ENCODE measurements around the gene MTOR. TPM values are rescaled to one million over a fixed set of nuclear protein-coding genes. Genes with fewer than 3 reads are reported as not detected.
"Not testable (repeated sequence)": the region's sequence is repeated elsewhere in the genome, so short reads cannot be mapped to it uniquely, and the experiment has no call there.

MTOR gene
- 26.5 TPM for total RNA-seq
- polyA plus RNA-seq = 21.0 TPM

- DNase-seq (ENCODE audit: extremely low spot score) = peak; percentile 100
- H3K36me3 ChIP-seq (ENCODE audit: insufficient read depth) = no peaks in the 10 kb centered on the region
- no peak within 1 kb of the TSS for H3K27ac ChIP-seq (ENCODE audit: low read depth)
- WGBS = under 1% methylated on average over 60 of the region's 60 CpGs
- H3K4me3 ChIP-seq (ENCODE audit: low read depth, low read length) = peak within 1 kb of the TSS; percentile 86
- H3K4me1 ChIP-seq (ENCODE audit: insufficient read depth) = peaks cover 2% of the 10 kb centered on the region
These were observed at the start of gene MTOR for GRCh38 chr1:11262171-11263049. MTOR (minus strand) TSS chr1:11262551; CDS start chr1:11259409, 3,142 bp downstream.

- 89% methylated on average over 7 of the region's 7 CpGs for WGBS
These were observed 47.0 kb upstream of the MTOR start for GRCh38 chr1:11309385-11309784.

DNA sequence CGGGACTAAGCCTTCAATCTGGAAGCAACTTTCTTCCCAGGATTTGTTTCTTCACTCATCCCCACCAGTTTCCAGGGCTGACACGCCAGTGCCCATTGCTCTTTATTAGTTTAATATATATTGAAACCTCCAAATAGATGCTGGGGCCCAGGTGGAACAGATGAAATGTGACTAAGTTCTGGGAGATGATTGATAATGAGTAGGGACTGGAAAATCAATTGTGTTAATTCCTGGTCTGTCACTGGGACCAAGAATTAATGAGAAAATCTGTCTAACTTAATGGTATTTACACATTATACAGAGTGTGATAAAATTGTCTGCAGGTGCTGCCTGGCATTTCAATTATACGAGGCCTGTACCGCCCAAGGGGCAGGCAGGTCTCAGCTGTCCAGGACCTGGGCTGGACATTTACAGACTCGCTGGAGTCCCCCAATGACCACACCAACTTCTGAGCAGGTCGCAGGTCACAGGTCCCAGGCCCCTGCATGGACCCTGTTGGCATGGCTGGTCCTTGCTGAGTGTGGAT lies 46.4 kb upstream of the MTOR start:
- Histone ChIP-seq H3K4me1 (ENCODE audit: insufficient read depth) (no peaks in the 10 kb centered on the region), H3K27ac (ENCODE audit: low read depth) (no peak overlapping the region), H3K4me3 (ENCODE audit: low read depth, low read length) (no peak overlapping the region), H3K36me3 (ENCODE audit: insufficient read depth) (no peaks in the 10 kb centered on the region)
- DNase-seq (ENCODE audit: extremely low spot score) = no peak
- WGBS = 86% methylated on average over 6 of the region's 6 CpGs

More at GRCh38 chr1:11309385-11309784, 47.0 kb upstream of the MTOR start:
- no peak for DNase-seq (ENCODE audit: extremely low spot score)
- H3K4me1 ChIP-seq (ENCODE audit: insufficient read depth) = no peaks in the 10 kb centered on the region
- H3K36me3 ChIP-seq (ENCODE audit: insufficient read depth) = no peaks in the 10 kb centered on the region
- H3K27ac ChIP-seq (ENCODE audit: low read depth) = no peak overlapping the region
- no peak overlapping the region for H3K4me3 ChIP-seq (ENCODE audit: low read depth, low read length)

DNA sequence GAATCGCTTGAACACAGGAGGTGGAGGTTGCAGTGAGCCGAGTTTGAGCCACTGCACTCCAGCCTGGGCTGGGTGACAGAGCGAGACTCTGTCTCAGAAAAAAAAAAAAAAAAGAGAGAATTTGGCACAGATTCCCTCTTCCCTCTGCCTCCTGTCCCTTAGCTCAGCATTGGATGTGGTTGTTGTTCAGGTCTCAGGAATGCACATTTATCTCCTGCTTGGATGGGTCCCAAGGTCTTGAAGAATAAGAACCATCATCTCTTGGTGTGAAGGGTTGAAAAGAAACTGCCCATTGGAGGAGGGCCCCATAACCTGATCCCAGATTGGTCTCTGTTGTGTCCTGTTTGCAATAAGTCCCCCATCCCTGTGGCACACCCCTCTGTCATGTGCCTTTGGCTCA lies 45.5 kb upstream of the MTOR start:
- WGBS = 75% methylated on average over 3 of the region's 3 CpGs
- no peaks in the 10 kb centered on the region for H3K36me3 ChIP-seq (ENCODE audit: insufficient read depth)
- DNase-seq (ENCODE audit: extremely low spot score) = no peak
- no peaks in the 10 kb centered on the region for H3K4me1 ChIP-seq (ENCODE audit: insufficient read depth)
- no peak overlapping the region for H3K27ac ChIP-seq (ENCODE audit: low read depth)
- H3K4me3 ChIP-seq (ENCODE audit: low read depth, low read length) = no peak overlapping the region

- not testable (repeated sequence) for H3K4me3 ChIP-seq (ENCODE audit: low read depth, low read length); DNase-seq (ENCODE audit: extremely low spot score); H3K4me1 ChIP-seq (ENCODE audit: insufficient read depth); H3K36me3 ChIP-seq (ENCODE audit: insufficient read depth); H3K27ac ChIP-seq (ENCODE audit: low read depth)
- 91% methylated on average over 29 of the region's 29 CpGs for WGBS
These were observed 43.2 kb upstream of the MTOR start for GRCh38 chr1:11305516-11305915.

- Histone ChIP-seq H3K36me3 (ENCODE audit: insufficient read depth) (no peaks in the 10 kb centered on the region), H3K4me1 (ENCODE audit: insufficient read depth) (no peaks in the 10 kb centered on the region), H3K27ac (ENCODE audit: low read depth) (no peak overlapping the region), H3K4me3 (ENCODE audit: low read depth, low read length) (no peak overlapping the region)
- 93% methylated on average over 2 of the region's 2 CpGs for WGBS
- no peak for DNase-seq (ENCODE audit: extremely low spot score)
These were observed 40.0 kb upstream of the MTOR start for GRCh38 chr1:11302366-11302765.

DNA sequence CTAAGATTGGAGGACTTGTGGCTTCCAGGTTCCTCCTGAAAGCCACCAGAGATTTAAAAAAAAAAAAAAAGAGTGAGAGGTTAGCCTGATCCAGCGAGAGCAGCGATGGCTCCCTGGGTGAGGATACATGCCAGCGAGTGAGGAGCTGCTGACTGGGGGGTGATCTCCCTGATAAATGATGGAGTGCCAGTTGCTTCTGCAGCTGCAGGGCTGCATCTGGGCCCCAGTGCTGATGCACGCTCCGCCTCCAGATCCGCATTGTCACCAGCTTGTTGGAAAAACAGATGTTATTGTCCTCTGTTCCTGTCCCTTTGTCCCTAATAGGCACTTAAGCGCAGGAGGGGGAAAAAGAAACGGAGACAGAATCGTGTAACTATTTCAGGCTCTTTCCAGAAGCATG lies 39.2 kb upstream of the MTOR start:
- WGBS = 64% methylated on average over 9 of the region's 9 CpGs
- no peak overlapping the region for H3K27ac ChIP-seq (ENCODE audit: low read depth)
- H3K4me3 ChIP-seq (ENCODE audit: low read depth, low read length) = no peak overlapping the region
- no peaks in the 10 kb centered on the region for H3K36me3 ChIP-seq (ENCODE audit: insufficient read depth)
- DNase-seq (ENCODE audit: extremely low spot score) = no peak
- no peaks in the 10 kb centered on the region for H3K4me1 ChIP-seq (ENCODE audit: insufficient read depth)

GRCh38 chr1:11299225-11299574 lies 36.8 kb upstream of the MTOR start:
- DNase-seq (ENCODE audit: extremely low spot score) = no peak
- no peaks in the 10 kb centered on the region for H3K4me1 ChIP-seq (ENCODE audit: insufficient read depth)
- 62% methylated on average over 10 of the region's 10 CpGs for WGBS
- no peak overlapping the region for H3K4me3 ChIP-seq (ENCODE audit: low read depth, low read length)
- H3K36me3 ChIP-seq (ENCODE audit: insufficient read depth) = no peaks in the 10 kb centered on the region
- no peak overlapping the region for H3K27ac ChIP-seq (ENCODE audit: low read depth)

DNA sequence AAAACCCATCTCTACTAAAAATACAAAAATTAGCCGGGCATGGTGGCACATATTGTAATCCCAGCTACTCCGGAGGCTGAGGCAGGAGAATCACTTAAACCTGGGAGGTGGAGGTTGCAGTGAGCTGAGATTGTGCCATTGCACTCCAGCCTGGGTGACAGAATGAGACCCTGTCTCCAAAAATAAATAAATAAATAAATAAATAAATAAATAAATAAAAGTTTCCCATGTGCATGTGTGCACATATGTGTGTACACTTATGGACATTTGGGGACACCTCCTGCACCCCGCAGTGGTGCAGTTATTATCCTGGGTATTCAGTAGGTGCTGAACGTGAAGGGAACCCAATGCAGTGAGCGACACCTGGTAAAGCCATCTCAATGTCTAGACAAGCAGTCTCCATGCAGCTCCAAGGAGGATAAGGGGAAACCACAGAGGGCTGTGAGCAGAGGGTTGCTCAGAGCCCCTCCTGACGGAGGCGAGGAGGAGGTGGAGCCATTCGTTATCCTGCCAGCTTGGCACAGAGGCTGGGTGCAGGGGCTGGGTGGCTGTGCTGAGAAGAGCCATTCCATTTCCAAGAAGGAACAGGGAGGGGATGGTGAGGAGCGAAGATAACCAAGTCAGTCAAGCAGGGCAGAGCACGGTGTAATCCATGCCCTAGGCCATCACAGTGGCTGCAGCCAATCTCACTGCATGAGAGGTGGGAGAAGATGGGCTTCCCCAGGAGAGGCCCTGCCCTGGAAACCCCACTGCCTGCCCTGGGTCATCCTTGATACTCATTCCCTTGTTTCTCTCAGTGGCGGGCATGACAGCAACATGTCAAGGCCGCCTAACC lies 36.3 kb upstream of the MTOR start:
- H3K27ac ChIP-seq (ENCODE audit: low read depth) = no peak overlapping the region
- no peak overlapping the region for H3K4me3 ChIP-seq (ENCODE audit: low read depth, low read length)
- H3K4me1 ChIP-seq (ENCODE audit: insufficient read depth) = no peaks in the 10 kb centered on the region
- 84% methylated on average over 12 of the region's 12 CpGs for WGBS
- DNase-seq (ENCODE audit: extremely low spot score) = no peak
- no peaks in the 10 kb centered on the region for H3K36me3 ChIP-seq (ENCODE audit: insufficient read depth)

GRCh38 chr1:11297774-11298173 lies 35.4 kb upstream of the MTOR start:
- not testable (repeated sequence) for H3K4me3 ChIP-seq (ENCODE audit: low read depth, low read length); H3K27ac ChIP-seq (ENCODE audit: low read depth); DNase-seq (ENCODE audit: extremely low spot score); H3K4me1 ChIP-seq (ENCODE audit: insufficient read depth); H3K36me3 ChIP-seq (ENCODE audit: insufficient read depth)
- WGBS = 98% methylated on average over 5 of the region's 5 CpGs

DNA sequence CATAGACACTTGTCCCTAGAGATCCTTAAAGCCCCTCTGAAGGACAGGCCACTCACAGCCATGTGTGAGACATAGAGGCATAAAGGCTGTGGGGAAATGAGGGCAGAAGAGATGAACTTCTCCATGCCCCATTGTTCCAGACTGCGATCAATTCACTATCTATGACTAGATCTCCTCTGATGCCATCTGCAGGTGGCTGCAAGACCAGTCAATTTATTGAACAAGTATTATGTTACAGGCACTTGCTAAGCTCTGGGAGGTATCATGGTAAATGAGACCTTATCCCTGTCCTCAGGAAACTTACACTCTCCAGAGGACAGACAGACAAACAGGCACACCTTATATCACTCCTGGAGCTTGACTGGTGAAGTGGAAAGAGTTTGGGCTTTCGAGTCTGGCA lies 33.6 kb upstream of the MTOR start:
- WGBS = 97% methylated on average over 2 of the region's 2 CpGs
- DNase-seq (ENCODE audit: extremely low spot score) = no peak
- Histone ChIP-seq H3K36me3 (ENCODE audit: insufficient read depth) (no peaks in the 10 kb centered on the region), H3K4me1 (ENCODE audit: insufficient read depth) (no peaks in the 10 kb centered on the region), H3K27ac (ENCODE audit: low read depth) (no peak overlapping the region), H3K4me3 (ENCODE audit: low read depth, low read length) (no peak overlapping the region)

DNA sequence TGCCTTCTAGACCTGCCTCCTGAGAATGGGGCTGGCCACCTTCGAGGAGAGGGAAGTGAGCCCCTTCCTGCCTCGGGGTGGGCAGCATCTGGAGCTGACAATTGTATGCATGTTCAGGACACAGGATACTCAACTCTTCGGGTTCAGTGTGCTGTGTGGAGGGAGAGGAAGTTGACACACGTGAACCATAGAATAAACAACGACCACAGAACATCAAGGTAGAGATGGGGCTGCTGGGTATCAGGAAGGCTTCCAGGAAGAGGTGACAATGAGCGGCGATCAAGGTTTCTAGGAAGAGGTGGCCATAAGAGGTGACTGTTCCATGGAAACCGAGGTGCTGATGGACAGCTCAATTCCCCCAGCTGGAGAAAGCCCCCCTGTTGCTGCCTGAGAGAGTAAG lies 32.6 kb upstream of the MTOR start:
- 78% methylated on average over 8 of the region's 8 CpGs for WGBS
- Histone ChIP-seq H3K27ac (ENCODE audit: low read depth) (no peak overlapping the region), H3K4me3 (ENCODE audit: low read depth, low read length) (no peak overlapping the region), H3K36me3 (ENCODE audit: insufficient read depth) (no peaks in the 10 kb centered on the region), H3K4me1 (ENCODE audit: insufficient read depth) (no peaks in the 10 kb centered on the region)
- no peak for DNase-seq (ENCODE audit: extremely low spot score)

DNA sequence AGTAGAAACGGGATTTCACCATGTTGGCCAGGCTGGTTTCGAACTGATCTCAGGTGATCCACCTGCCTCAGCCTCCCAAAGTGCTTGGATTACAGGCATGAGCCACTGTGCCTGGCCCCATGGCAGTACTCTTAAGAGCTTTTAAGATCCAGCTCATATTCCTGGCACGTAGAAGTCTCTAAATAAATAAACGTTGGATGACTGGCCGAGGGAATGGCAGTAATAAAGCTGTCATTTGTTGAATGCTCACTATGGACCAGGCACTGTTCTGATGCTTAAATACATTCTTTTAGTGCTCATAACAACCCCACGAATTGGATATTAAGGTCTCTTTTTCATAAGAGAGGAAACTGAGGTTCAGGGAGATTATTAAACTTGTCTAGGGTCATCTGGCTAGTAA lies 31.5 kb upstream of the MTOR start:
- H3K36me3 ChIP-seq (ENCODE audit: insufficient read depth) = no peaks in the 10 kb centered on the region
- WGBS = 56% methylated on average over 6 of the region's 6 CpGs
- DNase-seq (ENCODE audit: extremely low spot score) = no peak
- no peaks in the 10 kb centered on the region for H3K4me1 ChIP-seq (ENCODE audit: insufficient read depth)
- no peak overlapping the region for H3K4me3 ChIP-seq (ENCODE audit: low read depth, low read length)
- H3K27ac ChIP-seq (ENCODE audit: low read depth) = no peak overlapping the region

GRCh38 chr1:11291049-11291448 lies 28.7 kb upstream of the MTOR start:
- DNase-seq (ENCODE audit: extremely low spot score) = no peak

More at GRCh38 chr1:11291049-11291448, 28.7 kb upstream of the MTOR start:
- Histone ChIP-seq H3K4me1 (ENCODE audit: insufficient read depth) (no peaks in the 10 kb centered on the region), H3K27ac (ENCODE audit: low read depth) (no peak overlapping the region), H3K36me3 (ENCODE audit: insufficient read depth) (no peaks in the 10 kb centered on the region), H3K4me3 (ENCODE audit: low read depth, low read length) (no peak overlapping the region)
- 85% methylated on average over 2 of the region's 2 CpGs for WGBS
